Gastrocnemius medialis (tissue), 4 donors: ENCODE results near the gene PNMA1. TPM values are rescaled to one million over a fixed set of nuclear protein-coding genes. Genes with fewer than 3 reads are reported as not detected.

Experiments
- ATAC-seq, 2 donors: fragments of 150-250 bp; one replicate each; pipeline ENCODE4 v1.9.1; 2016
- DNase-seq, 2 donors: peaks; one replicate each; pipeline ENCODE4 v3.0.0-alpha.2; 2019
- H3K27ac ChIP-seq, 4 donors: fragments of 200-600 bp; sonication (generic); 1 replicate in 1 of 4; 2 replicates in 3 of 4; pipeline ENCODE4 v1.5.1; 2016 to 2018; ENCODE audit warnings: mild to moderate bottlenecking in 2 of 4, moderate library complexity in 1 of 4
- H3K27me3 ChIP-seq, 3 donors: fragments of 200-600 bp; sonication (generic) in 2 of 3; 1 replicate in 1 of 3; 2 replicates in 2 of 3; pipeline versions ENCODE4 v1.5.1 to v1.6.0; 2016 to 2019; ENCODE audit warnings: mild to moderate bottlenecking in 1 of 3, moderate library complexity in 1 of 3
- H3K36me3 ChIP-seq, 2 donors: fragments of 200-600 bp; sonication (generic) in 1 of 2; one replicate each; pipeline ENCODE4 v1.5.1; 2017 to 2018
- H3K4me1 ChIP-seq, 2 donors: fragments of 200-600 bp; sonication (generic) in 1 of 2; one replicate each; pipeline ENCODE4 v1.5.1; 2016 to 2017; ENCODE audit warnings: mild to moderate bottlenecking in 2 of 2
- H3K4me3 ChIP-seq, 4 donors: fragments of 200-600 bp; sonication (generic) in 3 of 4; 1 replicate in 1 of 4; 2 replicates in 3 of 4; pipeline ENCODE4 v1.5.1; 2016 to 2019; ENCODE audit warnings: mild to moderate bottlenecking in 2 of 4
- H3K9me3 ChIP-seq, 3 donors: fragments of 200-600 bp; sonication (generic) in 2 of 3; 1 replicate in 1 of 3; 2 replicates in 2 of 3; pipeline ENCODE4 v1.5.1; 2016 to 2019
- CTCF ChIP-seq, 5 experiments: fragments of 450-650 bp in 3 of 5; fragments of 200-600 bp in 2 of 5; sonication (generic) in 2 of 5; IDR thresholded peaks in 4 of 5; conservative IDR thresholded peaks in 1 of 5; 1 replicate in 4 of 5; 2 replicates in 1 of 5; pipeline ENCODE4 v1.5.1; 2016 to 2019; ENCODE audit warnings: antibody characterized with exemption in 5 of 5, mild to moderate bottlenecking in 3 of 5, moderate library complexity in 3 of 5
- POLR2A ChIP-seq, 2 donors: fragments of 450-650 bp; IDR thresholded peaks; one replicate each; pipeline ENCODE4 v1.6.1; 2017; ENCODE audit warnings: antibody characterized with exemption in 2 of 2, mild to moderate bottlenecking in 2 of 2, moderate library complexity in 2 of 2
- in situ Hi-C, 4 donors: fragments of 200-750 bp; cut with MboI; loops; one replicate each; pipeline versions ENCODE4 v1.15.0 to v1.8.0; 2017; ENCODE audit warnings: low sequenced_read_pairs in 4 of 4
- intact Hi-C: fragments of 100-400 bp; cut with DNase I; formaldehyde crosslinking; loops from one replicate; pipeline ENCODE4 v1.15.1; 2023; ENCODE audit warnings: low total_unique reads
- total RNA-seq, 4 donors: library from RNA; depleted of rRNA; stranded (reverse); fragments of >200 nt; gene quantifications; one replicate each; pipeline versions ENCODE4 v1.1.0 to v1.2.3, GENCODE V29; 2016

The PNMA1 gene
- total RNA-seq, 4 donors from 2014 or later, result 7.6 to 18.5 (median 8.8) TPM

- no peak for ATAC-seq
- Histone ChIP-seq H3K9me3 (no peaks in the 10 kb centered on the region), H3K27me3 (no peaks in the 10 kb centered on the region), H3K27ac (peak overlapping the region; percentile 71 to 85 (median 80)), H3K4me3 (no peak overlapping the region), H3K36me3 (peaks cover 0 to 4% of the 10 kb centered on the region in 2 donors), H3K4me1 (peaks cover 95 to 100% of the 10 kb centered on the region in 2 donors)
- intact Hi-C loops (no loop called here), in situ Hi-C loops (loop anchor here in 1 of 4 donors (10.0 kb wide), 1 partner anchor 51 kb away; no protein-coding TSS in a partner anchor)
- no peak for TF ChIP-seq POLR2A (IDR thresholded peaks at IDR 0.05)
- TF ChIP-seq CTCF (IDR thresholded peaks at IDR 0.05 in 4 of 5, conservative IDR thresholded peaks at IDR 0.05 in 1 of 5), result no peak
- peak in 1 of 2 donors; percentile 46 for DNase-seq
Measured at GRCh38 chr14:73743431-73743931, 29.3 kb upstream of the PNMA1 start.

- peaks cover 0 to 12% of the 10 kb centered on the region in 2 donors for H3K36me3 ChIP-seq
- in situ Hi-C loops (loop anchor here in 1 of 4 donors (10.0 kb wide), 1 partner anchor 52 kb away; no protein-coding TSS in a partner anchor), intact Hi-C loops (no loop called here)
- DNase-seq (no peak), ATAC-seq (no peak)
- H3K9me3 ChIP-seq, result no peaks in the 10 kb centered on the region
- no peak overlapping the region for H3K4me3 ChIP-seq
- peak overlapping the region; percentile 71 to 85 (median 80) for H3K27ac ChIP-seq
- H3K27me3 ChIP-seq, result no peaks in the 10 kb centered on the region
- TF ChIP-seq CTCF (IDR thresholded peaks at IDR 0.05 in 4 of 5, conservative IDR thresholded peaks at IDR 0.05 in 1 of 5) (no peak), POLR2A (IDR thresholded peaks at IDR 0.05) (no peak)
- peaks cover 87 to 95% of the 10 kb centered on the region in 2 donors for H3K4me1 ChIP-seq
Measured at GRCh38 chr14:73742520-73743238, 28.5 kb upstream of the PNMA1 start.

GRCh38 chr14:73741876-73742519 is 27.8 kb upstream of the PNMA1 start:
- in situ Hi-C loops (loop anchor here in 1 of 4 donors (10.0 kb wide), 1 partner anchor 53 kb away; no protein-coding TSS in a partner anchor), intact Hi-C loops (no loop called here)
- no peak for ATAC-seq
- Histone ChIP-seq H3K27ac (peak overlapping the region; percentile 71 to 85 (median 80)), H3K9me3 (no peaks in the 10 kb centered on the region), H3K4me3 (peak overlapping the region in 3 of 4 donors; percentile 9 to 31 (median 9)), H3K4me1 (peaks cover 81 to 88% of the 10 kb centered on the region in 2 donors), H3K27me3 (no peaks in the 10 kb centered on the region), H3K36me3 (peaks cover 0 to 16% of the 10 kb centered on the region in 2 donors)
- no peak for DNase-seq
- no peak for TF ChIP-seq CTCF (IDR thresholded peaks at IDR 0.05 in 4 of 5, conservative IDR thresholded peaks at IDR 0.05 in 1 of 5)

GRCh38 chr14:73741386-73741875 is 27.2 kb upstream of the PNMA1 start:
- peak in 1 of 2 donors; percentile 52 for DNase-seq
- H3K9me3 ChIP-seq, result no peaks in the 10 kb centered on the region
- H3K4me1 ChIP-seq, result peaks cover 75 to 82% of the 10 kb centered on the region in 2 donors
- H3K27ac ChIP-seq, result peak overlapping the region; percentile 71 to 85 (median 80)
- H3K27me3 ChIP-seq, result no peaks in the 10 kb centered on the region
- intact Hi-C loops (no loop called here), in situ Hi-C loops (loop anchor here in 1 of 4 donors (10.0 kb wide), 1 partner anchor 53 kb away; no protein-coding TSS in a partner anchor)
- peak overlapping the region; percentile 9 to 31 (median 11) for H3K4me3 ChIP-seq
- peak; percentile 23 to 30 for ATAC-seq
- no peak for TF ChIP-seq POLR2A (IDR thresholded peaks at IDR 0.05)
- no peak for TF ChIP-seq CTCF (IDR thresholded peaks at IDR 0.05 in 4 of 5, conservative IDR thresholded peaks at IDR 0.05 in 1 of 5)
- peaks cover 0 to 21% of the 10 kb centered on the region in 2 donors for H3K36me3 ChIP-seq
